Keratinocyte (primary cell): ENCODE results near the gene ZNF474.

Experiments
- EZH2 ChIP-seq: IDR thresholded peaks from one replicate; pipeline ENCODE4 v1.6.1; 2012; ENCODE audit warnings: inconsistent platforms, mild to moderate bottlenecking, low read length, moderate library complexity
- TF ChIP-seq, protein P1 (sequence below), 3 experiments: IDR thresholded peaks in 1 of 3; conservative IDR thresholded peaks in 1 of 3; optimal IDR thresholded peaks in 1 of 3; 2 replicates in 2 of 3; 3 replicates in 1 of 3; pipeline versions ENCODE3 to v1.5.1; 2011; ENCODE audit warnings: low read length in 3 of 3, mild to moderate bottlenecking in 3 of 3, moderate library complexity in 2 of 3, control low read depth in 1 of 3, inconsistent platforms in 1 of 3; ENCODE audit not compliant: insufficient read depth in 2 of 3; ENCODE audit errors: extremely low read depth in 1 of 3

DNA sequence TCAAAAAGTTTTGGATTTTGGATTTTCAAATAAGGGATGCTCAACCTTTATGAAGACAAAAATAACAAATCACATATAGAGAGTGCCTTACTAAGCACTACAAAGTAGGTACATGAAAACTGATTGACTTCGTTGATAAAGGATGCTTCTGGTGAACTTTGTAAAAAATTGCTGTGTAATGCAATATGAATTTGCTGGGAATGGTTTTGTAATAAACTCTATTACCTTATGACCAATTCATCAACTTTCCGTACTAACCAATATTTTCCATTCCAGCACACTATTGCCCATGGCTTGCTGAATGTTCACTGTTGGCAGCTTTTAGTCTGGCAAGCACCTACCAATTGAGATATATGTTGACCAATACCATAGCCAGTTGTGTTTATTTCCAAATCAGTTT lies 23.4 kb upstream of the ZNF474 start:
- TF ChIP-seq, protein P1, sequence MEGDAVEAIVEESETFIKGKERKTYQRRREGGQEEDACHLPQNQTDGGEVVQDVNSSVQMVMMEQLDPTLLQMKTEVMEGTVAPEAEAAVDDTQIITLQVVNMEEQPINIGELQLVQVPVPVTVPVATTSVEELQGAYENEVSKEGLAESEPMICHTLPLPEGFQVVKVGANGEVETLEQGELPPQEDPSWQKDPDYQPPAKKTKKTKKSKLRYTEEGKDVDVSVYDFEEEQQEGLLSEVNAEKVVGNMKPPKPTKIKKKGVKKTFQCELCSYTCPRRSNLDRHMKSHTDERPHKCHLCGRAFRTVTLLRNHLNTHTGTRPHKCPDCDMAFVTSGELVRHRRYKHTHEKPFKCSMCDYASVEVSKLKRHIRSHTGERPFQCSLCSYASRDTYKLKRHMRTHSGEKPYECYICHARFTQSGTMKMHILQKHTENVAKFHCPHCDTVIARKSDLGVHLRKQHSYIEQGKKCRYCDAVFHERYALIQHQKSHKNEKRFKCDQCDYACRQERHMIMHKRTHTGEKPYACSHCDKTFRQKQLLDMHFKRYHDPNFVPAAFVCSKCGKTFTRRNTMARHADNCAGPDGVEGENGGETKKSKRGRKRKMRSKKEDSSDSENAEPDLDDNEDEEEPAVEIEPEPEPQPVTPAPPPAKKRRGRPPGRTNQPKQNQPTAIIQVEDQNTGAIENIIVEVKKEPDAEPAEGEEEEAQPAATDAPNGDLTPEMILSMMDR (optimal IDR thresholded peaks at IDR 0.05 in 1 of 3, IDR thresholded peaks at IDR 0.05 in 1 of 3, conservative IDR thresholded peaks at IDR 0.05 in 1 of 3; ENCODE audit: extremely low read depth in 1 of 3, insufficient read depth in 2 of 3, low read length in 3 of 3): no peak
- no peak for TF ChIP-seq EZH2
